Mucosa of gallbladder (tissue), 1 donor: ENCODE measurements around the gene POPDC3. TPM values are rescaled to one million over a fixed set of nuclear protein-coding genes. Genes with fewer than 3 reads are reported as not detected.
"Not testable (repeated sequence)": the region's sequence is repeated elsewhere in the genome, so short reads cannot be mapped to it uniquely, and the experiment has no call there.

Source experiments
- DNase-seq: peaks from one replicate; pipeline ENCODE4 v3.0.0-alpha.2; 2020; ENCODE audit warnings: low spot score
- total RNA-seq: library from RNA; stranded (reverse); gene quantifications from one replicate; pipeline ENCODE4 v1.2.1, GENCODE V29; 2021
- donor health status: DM: no; HTN: no; CAD: no.

Gene POPDC3
- total RNA-seq, 1 donor from 2014 or later, result 0.26 TPM

- no peak for DNase-seq
Measured at GRCh38 chr6:105194591-105194990, 14.8 kb upstream of the POPDC3 start.

DNA sequence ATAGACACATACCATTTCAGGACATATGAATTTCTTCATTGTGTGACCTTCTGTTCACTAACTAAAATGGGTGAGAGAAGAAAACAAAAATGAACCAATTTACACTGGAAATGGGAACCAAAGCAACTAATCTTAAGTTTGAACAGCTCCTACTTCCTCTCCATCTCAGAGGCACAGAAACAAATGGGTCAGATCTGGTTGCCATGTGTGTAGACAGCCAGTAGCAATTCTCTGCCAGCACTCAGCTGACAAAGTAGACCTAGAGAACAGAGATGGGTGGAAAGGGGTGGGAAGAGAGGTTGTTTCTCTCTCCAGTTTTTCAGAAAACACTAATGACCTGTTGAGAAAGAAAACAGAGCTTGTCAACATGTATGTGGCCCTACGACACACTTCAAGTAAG is 14.3 kb upstream of the POPDC3 start:
- DNase-seq, result no peak

DNA sequence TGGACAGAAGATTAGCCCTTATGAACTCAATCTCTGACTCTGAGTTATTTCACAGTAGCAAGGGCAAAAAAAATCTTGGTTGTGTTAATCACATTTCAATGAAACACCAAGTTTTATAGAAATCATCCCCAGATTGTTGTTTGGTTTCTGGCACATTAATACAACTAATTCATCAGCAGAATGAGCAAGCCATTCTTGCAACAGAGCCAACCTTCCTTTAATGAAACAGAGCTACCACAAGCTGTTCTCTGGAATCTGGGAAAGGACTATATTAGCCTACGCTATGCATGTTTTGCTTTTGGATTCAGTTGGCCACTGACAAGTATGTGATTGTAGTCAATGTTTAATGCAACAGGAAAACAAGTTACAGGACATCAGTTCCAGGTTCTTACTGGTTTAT is 13.8 kb upstream of the POPDC3 start:
- DNase-seq, result no peak

DNA sequence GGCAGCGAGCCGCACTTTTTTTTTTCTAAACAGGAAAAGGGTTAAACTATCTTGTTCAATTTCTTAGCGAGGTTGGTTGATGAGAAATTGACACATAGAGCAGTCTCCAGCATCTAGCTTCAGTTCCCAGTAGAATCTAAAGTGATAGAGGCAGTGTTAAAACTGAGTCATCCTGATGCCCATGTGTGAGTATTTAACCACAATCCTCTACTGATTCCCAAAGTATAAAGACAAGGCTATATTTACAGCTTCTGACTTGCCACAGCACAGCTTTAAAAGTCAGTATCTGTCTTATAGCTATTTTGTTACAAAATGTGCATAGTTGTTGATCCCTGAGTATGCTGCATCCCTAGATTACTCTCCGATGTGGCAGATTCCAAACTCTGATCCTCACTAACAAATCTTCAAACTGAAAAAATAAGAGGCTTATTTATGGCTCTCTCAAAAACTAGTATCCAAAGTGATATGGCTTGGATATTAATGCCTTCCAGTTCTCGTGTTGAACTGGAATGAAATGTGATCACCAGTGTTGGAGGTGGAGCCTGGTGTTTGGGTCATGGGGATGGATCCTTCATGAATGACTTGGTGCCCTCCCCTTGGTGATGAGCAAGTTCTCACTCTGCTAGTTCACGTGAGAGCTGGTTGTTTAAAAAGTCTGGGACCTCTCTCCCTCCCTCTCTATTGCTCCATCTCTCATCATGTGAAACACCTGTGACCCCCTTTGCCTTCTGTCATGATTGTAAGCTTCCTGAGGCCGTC is 13.1 kb upstream of the POPDC3 start:
- DNase-seq, result no peak

DNA sequence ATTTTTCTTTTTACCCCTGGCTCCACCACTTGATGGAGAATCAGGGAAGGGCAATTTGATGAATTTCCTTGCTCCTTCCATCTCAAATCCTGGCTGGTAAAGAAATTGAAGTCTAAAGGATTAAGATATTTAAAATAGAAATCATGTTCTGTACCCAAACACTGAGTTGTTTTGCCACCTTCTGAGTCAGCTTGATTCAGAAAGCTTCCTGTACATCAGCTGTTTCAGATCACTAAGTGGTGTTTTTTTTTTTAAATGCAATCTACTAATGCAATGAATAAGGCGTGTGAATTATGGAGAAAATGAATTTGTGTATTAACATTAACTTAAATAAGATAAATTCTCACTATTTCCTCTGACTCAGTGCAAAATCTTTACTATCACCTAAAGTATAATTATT is 11.5 kb upstream of the POPDC3 start:
- no peak for DNase-seq

- no peak for DNase-seq
Measured at GRCh38 chr6:105189026-105189820, 9.4 kb upstream of the POPDC3 start.

DNA sequence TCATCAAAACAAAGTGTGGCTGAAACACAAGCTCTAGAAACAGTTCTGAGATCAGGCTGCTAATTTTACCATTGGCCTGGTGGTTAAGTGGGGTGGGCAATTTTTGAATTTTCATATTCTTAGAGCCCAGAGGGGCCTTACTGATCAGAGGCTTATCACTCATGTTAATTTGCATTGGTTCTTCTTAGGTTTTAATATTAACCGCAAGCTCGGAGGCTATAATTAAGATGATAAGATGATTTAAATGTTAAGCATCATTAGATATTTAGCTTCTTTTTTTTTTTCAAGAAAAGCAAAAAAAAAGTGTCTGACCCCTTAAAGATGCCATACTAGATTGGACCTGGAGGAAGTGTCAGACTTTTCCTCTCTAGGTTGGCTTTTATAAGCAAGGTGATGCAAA is 8.4 kb upstream of the POPDC3 start:
- no peak for DNase-seq

GRCh38 chr6:105186576-105186975 is 6.8 kb upstream of the POPDC3 start:
- no peak for DNase-seq

DNA sequence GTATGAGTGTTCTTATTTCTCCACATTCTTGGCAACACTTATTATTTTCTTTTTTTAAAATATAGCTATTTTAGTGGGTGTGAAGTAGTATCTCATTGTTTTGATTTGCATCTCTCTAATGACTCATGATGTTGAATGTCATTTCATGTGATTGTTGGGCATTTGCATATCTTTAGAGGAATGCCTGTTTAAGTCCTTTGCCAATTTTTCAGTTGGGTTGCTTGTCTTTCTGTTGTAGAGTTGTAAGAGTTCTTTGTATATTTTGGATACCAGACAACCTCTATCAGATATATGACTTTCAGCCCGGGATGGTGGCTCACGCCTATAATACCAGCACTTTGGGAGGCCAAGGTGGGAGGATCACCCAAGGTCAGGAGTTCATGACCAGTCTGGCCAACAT is 5.1 kb upstream of the POPDC3 start:
- no peak for DNase-seq

GRCh38 chr6:105181981-105182515 is 2.2 kb upstream of the POPDC3 start:
- no peak for DNase-seq

DNA sequence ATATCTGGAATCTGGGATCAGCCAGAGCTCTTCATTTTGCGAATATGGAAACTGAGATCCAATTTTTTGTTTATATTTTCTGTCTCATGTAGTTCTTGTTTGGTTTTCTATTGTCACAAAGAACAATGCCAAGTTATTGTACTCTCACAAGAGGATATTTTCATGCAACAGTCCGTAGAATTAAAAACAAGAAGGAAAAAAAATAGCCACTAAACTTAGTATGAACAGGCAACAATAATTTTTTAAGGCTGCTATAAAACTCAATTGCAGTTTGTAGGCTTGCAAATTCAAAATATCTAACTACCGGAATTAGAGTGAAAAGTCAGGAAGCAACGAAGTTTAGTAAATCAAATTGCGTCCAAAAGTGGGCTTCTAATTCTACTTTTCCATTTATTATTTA is 1.2 kb downstream of the POPDC3 start:
- no peak for DNase-seq

DNA sequence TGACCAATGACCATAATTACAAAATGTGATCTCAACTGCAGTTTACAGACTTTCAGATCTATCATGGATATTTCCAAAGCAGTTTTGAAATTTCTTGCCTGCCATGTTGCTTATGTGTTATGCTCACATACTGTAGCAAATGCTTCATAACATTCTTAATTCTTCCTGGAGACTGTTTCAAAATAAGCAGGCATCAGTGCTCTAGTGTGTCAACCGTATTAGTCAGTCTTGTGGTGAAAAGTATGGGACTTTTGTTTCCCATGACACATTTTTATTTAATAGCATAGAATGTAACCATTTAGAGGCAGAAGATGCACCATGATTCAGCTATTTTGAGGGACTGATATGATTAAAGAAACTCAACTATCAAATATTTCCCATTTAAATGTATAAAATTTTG is 1.7 kb downstream of the POPDC3 start:
- DNase-seq, result no peak

- no peak for DNase-seq
Measured at GRCh38 chr6:105177556-105177955, 2.3 kb downstream of the POPDC3 start.

DNA sequence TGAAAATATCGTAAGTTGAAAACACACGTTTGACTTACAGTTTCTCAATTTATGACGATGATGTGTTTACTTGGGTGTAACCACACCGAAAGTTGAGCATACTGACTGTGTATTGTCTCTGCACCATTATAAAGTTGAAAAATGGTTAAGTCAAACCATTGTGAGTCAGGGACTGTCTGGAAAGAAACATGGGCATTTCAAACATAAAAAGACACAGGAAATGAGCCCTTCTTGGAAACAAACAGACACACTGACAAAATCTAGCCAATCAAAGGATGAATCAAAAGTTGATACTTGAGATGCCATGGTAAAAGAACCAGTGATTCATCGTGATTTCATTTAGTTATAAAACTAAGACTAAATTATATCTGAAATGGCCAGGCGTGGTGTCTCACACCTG is 5.3 kb downstream of the POPDC3 start:
- DNase-seq, result no peak

GRCh38 chr6:105172515-105172914 is 7.3 kb downstream of the POPDC3 start:
- DNase-seq, result not testable (repeated sequence)

GRCh38 chr6:105170059-105170458 is 9.8 kb downstream of the POPDC3 start:
- DNase-seq, result no peak

GRCh38 chr6:105167914-105168313 is 11.9 kb downstream of the POPDC3 start:
- no peak for DNase-seq

DNA sequence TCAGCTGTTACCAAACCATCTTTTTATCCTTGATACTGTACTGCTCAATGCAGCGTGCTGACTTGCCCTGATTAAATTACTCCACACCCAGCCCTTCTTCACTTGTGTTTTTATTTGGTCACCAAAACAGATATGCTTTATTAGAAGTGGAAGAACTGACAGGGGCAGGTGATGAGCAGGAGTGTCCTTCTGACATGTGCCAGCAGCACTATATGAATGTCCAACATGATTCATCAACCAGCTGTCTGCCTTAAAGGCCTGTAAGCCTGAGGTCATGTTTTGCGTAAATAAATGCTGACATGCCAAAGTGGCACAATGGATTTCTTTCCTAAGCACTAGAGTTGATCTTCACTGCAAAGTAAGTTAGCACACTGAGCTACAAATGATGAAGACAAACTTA is 15.4 kb downstream of the POPDC3 start:
- DNase-seq, result no peak

DNA sequence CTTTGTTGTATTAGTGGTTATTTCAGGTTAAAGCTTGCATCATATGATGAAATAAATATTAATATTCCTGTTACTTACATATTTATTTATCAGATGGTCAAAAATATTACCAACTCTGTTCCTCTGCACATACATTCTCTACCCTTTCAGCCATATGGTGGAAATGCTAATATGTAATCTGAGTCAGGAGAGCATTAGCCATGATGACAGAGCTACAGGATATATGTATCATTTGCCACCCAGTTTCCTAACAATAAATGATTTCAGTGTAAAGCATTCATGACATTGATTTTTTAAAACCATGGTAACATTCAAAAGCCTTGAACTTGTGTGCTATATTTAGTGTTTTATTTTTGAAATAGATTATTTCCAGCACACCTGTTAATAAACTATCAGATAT is 16.6 kb downstream of the POPDC3 start:
- no peak for DNase-seq

- DNase-seq, result no peak
Measured at GRCh38 chr6:105162377-105162776, 17.4 kb downstream of the POPDC3 start.

GRCh38 chr6:105161421-105161820 is 18.4 kb downstream of the POPDC3 start:
- no peak for DNase-seq

DNA sequence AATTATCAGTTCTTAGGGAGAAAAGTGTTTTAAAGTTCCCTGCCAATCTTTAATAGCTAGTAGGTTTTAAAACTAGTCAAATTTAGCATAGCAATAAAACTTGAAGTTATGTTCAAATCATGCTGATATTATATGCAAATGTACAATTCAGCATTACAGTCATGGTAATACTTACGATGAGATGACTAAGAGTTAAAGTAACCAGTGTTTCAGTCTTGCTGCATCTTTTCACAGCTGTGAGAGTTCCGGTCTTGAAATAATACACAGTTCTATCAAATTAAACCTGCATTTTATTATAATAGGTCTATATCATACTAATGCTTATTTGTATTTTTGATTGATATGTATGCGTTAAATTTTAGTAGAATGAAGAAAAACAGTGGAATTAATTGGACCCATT is 26.1 kb downstream of the POPDC3 start:
- DNase-seq, result no peak

- DNase-seq, result no peak
Measured at GRCh38 chr6:105152880-105153279, 26.9 kb downstream of the POPDC3 start.
